Astrocyte of the cerebellum (primary cell): Measurements from ENCODE around the gene SELENBP1.
A peak's percentile ranks its signal among the peaks of the same experiment; 100 is the strongest.

Experiments used
- DNase-seq: peaks from one replicate; pipeline ENCODE4 v3.0.0-alpha.2; 2011; ENCODE audit warnings: low read depth
- H3K4me3 ChIP-seq: 2 replicates; pipeline ENCODE4 v1.5.1; 2011; ENCODE audit warnings: mild to moderate bottlenecking, low read depth, low read length, moderate library complexity
- CTCF ChIP-seq: IDR thresholded peaks from 2 replicates; pipeline ENCODE4 v1.5.1; 2012; ENCODE audit warnings: low read length, low read depth, moderate library complexity, mild to moderate bottlenecking; ENCODE audit errors: missing control alignments
- in situ Hi-C: cut with HindIII; loops from 2 replicates; pipeline ENCODE4 v1.10.0; 2017; ENCODE audit warnings: low sequenced_read_pairs

SELENBP1 gene

GRCh38 chr1:151334822-151335221, 37.7 kb downstream of the SELENBP1 start:
- H3K4me3 ChIP-seq = no peak overlapping the region
- no peak for DNase-seq
- in situ Hi-C loops = no loop called here
- TF ChIP-seq CTCF = no peak

DNA sequence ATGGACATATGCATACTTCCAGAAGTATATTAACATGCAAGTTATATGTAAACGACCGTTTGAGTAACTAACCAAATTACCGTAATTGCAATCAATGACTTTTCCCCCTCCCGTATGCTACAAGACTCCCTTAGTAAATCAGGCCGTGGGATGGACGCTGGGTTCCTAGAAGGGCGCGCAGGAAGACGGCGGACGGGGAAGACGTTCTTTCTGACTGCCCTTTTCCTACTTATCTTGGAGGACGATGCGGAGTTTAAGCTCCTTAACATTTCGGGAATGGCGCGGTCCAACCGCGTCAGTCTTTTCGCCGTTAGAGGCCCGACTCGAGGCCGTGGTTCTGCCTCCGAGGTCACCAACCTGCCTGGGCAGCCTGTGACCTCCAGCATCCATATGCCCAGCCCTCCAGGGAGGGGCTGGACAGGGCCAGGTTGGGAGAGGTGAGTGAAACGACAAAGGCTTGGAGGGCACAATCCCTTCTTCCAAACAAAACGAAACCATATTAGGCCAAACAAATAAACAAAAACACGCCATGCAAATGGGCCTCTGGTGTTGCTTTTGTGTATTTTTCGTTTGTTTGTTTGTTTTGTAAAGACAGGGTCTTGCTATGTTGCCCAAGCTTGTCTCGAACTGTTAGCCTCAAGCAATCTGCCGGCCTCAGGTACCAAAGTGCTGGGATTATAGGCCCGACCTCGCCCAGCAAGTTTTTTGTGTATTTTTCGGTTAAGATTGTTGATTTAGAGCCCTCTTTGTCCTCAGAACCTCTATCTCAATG, 44.4 kb downstream of the SELENBP1 start:
- no peak for TF ChIP-seq CTCF
- DNase-seq = no peak

DNA sequence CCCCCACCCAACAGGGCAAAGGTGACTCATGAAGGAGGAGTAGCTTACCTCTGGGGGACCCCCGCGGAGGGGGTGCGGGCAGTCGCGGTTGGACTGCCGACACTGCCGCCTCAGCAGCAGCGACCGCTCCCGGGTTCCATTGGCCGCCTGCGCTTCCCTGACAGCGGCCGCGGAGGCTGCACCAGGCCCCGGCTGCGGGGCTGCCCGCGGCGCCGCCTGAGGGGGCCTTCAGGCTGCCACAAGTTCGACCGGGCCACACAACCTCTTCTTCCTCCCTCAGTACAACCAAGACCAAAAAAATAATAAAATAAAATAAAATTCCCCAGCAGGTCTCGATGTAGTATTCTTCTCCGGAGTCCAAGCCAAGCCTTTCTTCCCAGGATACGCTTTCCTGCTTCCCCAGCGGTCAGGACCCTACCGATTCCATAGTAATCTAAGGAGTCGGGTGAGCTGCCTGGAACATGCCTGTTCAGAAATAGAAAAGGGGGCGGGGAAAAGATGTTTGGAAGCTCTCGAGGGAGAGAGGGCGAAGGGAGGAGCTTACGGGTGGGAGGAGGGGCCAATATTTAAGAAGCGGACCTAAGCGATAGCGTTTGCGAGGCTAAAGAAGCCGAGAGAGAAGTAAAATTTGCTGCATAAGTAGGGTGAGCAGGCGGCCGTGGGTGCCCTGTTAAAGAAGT, 45.1 kb downstream of the SELENBP1 start, which contains the start of gene PI4KB:
PI4KB (minus strand) TSS at position 194 of the 680 bp plus-strand sequence. CDS start 10,935 bp downstream, outside the sequence.
- no peak for TF ChIP-seq CTCF
- in situ Hi-C loops = no loop called here
- DNase-seq = peak; percentile 98
- peak within 1 kb of the TSS; percentile 83 for H3K4me3 ChIP-seq

More for the DNA sequence above, 44.4 kb downstream of the SELENBP1 start:
- peak overlapping the region; percentile 83 for H3K4me3 ChIP-seq
- in situ Hi-C loops = no loop called here

- in situ Hi-C loops = no loop called here
- no peak for DNase-seq
Measured at GRCh38 chr1:151326619-151327222, 45.8 kb downstream of the SELENBP1 start.

DNA sequence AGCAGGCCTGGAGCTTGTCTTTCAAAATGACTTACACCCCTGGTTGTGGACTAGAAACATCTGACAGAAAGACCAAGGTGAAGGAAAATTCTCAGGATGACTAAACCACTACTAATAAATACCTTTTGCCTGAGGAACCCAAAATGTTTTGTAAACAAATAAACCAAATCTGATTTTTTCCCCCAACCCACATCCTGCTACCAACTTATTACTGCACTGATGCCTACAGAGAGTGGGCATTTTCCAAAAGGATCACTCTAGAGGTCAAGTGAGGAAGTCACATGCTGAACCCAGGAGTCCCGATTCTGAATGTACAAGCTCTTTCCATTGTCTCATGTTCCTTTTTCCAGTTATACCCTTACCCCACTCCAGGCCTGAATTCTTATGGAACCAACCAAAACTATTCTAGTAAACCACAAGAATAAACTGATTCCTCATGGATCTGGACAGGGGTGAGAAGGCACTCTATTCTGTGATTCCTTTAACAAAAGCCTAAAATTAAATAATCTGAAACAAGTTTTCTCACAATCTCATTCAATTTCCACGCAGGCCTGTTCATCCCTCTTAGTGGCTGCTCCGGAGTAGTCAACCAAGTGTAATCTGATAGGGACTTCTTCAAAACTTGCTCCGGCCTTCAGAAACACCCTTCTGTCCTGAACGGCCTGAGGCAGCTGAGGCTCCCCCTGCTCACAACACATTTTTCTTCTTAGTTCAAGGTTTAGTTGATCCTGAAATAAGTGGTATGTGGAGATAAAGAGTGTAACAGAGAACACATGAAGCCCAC, 46.7 kb downstream of the SELENBP1 start:
- in situ Hi-C loops = no loop called here
- H3K4me3 ChIP-seq = peak overlapping the region; percentile 83
- DNase-seq = no peak
- no peak for TF ChIP-seq CTCF

More at GRCh38 chr1:151326619-151327222, 45.8 kb downstream of the SELENBP1 start:
- peak overlapping the region; percentile 83 for H3K4me3 ChIP-seq
- TF ChIP-seq CTCF = no peak

DNA sequence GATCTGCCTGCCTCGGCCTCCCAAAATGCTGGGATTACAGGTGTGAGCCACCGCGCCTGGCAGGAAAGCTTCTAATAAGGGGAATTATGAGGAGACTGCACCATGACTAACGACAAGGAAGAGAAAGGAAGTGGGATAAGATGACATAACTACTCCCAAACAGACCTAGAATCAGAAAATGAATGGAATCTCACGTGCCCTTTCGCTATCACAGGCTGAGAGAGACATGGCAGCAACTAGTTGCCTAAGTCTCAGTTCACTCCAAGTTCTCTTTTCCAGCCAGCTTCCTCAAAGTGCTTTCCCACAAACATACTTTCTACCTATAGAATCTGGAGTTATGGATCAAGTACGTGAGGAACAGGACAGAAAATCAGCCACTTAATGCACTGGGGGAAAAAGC, 47.3 kb downstream of the SELENBP1 start:
- in situ Hi-C loops = no loop called here
- TF ChIP-seq CTCF = no peak
- no peak for DNase-seq
- peak overlapping the region; percentile 83 for H3K4me3 ChIP-seq
